GM18499 (cell line): ENCODE results near the gene JADE2.
A peak's percentile ranks its signal among the peaks of the same experiment; 100 is the strongest.

Experiments
- ATAC-seq: cut with Tn5 transposase; IDR thresholded peaks from one replicate; pipeline ENCODE4 v1.9.1; 2021; ENCODE audit warnings: moderate number of reproducible peaks; ENCODE audit not compliant: insufficient read depth, unreplicated experiment

The JADE2 gene

GRCh38 chr5:134527156-134527960, 1.9 kb downstream of the JADE2 start:
- ATAC-seq, result no peak

- ATAC-seq, result no peak
These were observed 2.5 kb downstream of the JADE2 start for GRCh38 chr5:134527961-134528424.

DNA sequence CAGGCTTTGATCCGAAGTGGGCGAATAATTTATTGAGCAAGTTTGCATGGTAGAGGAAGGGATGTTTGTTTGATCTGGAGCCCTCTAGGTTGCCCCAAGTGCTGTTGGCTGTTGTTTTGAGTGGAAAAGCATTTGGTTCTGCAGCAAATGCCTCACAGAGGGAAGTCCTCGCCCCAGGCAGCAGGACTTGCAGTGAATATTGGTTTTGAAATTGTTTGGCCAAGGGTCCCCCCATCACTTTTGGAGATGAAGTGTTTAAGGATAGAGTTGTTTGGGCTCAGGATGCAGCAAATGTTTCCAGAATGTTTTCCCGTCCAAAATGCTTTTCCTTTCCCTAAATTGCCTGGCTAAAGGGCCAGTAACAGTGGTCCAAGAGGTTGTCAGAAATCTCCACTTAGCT, 3.1 kb downstream of the JADE2 start:
- ATAC-seq, result no peak

- ATAC-seq, result no peak
These were observed 4.0 kb downstream of the JADE2 start for GRCh38 chr5:134529460-134529859.

- ATAC-seq, result no peak
These were observed 5.0 kb downstream of the JADE2 start for GRCh38 chr5:134530301-134531077.

DNA sequence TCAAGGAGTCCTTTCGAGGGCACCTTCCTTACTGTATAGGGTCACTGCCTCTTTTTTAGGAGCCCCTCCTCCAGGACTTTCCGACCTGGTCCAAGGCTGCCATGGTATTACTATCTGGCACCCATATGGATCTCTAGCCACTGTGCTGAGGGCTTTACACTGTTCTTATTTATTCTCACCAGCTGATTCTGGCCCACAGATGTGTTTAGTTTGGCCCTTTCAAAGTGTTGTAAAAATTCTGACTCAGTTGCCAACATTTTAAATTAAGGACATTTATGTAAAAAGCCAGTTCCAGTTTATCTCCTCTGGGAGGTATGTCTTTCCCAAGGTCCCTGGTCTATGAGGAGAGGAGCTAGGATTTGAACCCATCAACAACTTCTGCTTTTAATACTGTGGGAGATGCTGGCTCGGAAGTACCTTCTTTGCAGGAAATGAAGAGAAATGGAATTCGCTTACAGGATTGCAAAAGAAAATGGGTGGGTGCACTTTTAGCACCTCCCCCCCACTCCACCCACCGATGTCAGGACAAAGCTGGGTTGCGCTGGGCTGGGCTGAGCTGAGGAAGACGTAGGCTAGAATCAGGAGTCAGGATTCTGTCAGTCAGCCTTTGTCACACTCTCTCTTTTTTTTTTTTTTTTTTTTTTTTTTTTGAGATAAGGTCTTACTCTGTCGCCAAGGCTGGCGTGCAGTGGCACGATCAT, 7.8 kb downstream of the JADE2 start:
- ATAC-seq, result no peak

GRCh38 chr5:134534058-134534725, 8.7 kb downstream of the JADE2 start:
- no peak for ATAC-seq

GRCh38 chr5:134534726-134535110, 9.2 kb downstream of the JADE2 start:
- ATAC-seq, result no peak

DNA sequence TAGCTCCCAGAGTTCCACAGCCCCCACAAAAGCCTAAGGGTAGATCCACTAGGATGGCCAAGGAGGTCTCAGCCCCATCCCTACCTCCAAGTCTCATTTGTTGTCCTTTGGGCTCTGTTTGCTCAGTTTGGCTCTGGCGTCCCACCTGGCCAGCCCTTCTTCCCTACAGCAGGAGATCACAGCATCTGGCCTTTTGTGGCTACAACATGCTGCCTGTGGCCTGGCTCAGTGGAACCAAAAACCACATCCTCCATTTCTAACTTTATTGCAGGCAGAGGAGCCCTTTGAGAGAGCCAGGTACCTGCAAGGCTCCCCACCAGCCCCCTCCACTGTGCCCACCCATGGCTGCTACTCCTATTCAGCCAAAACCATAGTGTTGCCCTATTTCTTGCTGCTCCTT, 11.4 kb downstream of the JADE2 start:
- ATAC-seq, result no peak

GRCh38 chr5:134537297-134537696, 11.8 kb downstream of the JADE2 start:
- no peak for ATAC-seq

GRCh38 chr5:134538296-134538695, 12.8 kb downstream of the JADE2 start:
- ATAC-seq, result no peak

DNA sequence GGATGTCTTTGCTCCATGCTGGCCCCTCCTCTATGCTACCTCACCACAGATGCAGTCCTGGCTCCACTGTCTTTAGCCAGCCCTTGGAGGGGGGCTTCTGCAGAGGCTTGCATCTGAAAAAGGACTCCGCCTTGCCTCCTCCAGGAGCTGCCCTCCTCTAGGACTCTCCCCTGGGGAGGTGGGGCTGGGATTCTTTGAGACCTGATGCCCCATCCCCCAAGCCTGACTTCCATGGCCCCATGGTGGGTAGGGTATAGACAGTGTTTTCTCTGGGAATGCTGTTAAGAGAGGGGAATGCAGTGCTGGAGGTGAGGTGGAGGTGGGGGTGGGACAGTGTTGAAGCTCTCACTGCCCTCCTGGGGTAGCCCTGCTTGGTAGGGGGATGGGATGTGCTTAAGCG, 14.3 kb downstream of the JADE2 start:
- ATAC-seq, result no peak

- ATAC-seq, result no peak
These were observed 15.6 kb downstream of the JADE2 start for GRCh38 chr5:134540747-134541733.

GRCh38 chr5:134541736-134542376, 16.4 kb downstream of the JADE2 start:
- no peak for ATAC-seq

- peak; percentile 31 for ATAC-seq
These were observed 18.5 kb downstream of the JADE2 start for GRCh38 chr5:134543820-134544614.

- no peak for ATAC-seq
These were observed 19.8 kb downstream of the JADE2 start for GRCh38 chr5:134545070-134545868.

GRCh38 chr5:134547066-134547465, 21.6 kb downstream of the JADE2 start:
- no peak for ATAC-seq
